GM12891 (cell line): ENCODE data around the gene CCDC51.

Experiments
- POLR2A ChIP-seq: IDR thresholded peaks from 2 replicates; pipeline ENCODE4 v1.6.1; 2011; ENCODE audit warnings: low read depth, low read length, control low read depth
- SPI1 ChIP-seq: IDR thresholded peaks from 2 replicates; pipeline ENCODE4 v1.6.1; 2011; ENCODE audit warnings: low read depth, low read length, control low read depth
- TAF1 ChIP-seq: IDR thresholded peaks from 2 replicates; pipeline ENCODE4 v1.6.1; 2011; ENCODE audit warnings: low read depth, low read length, control low read depth

- TF ChIP-seq POLR2A (no peak), TAF1 (no peak), SPI1 (no peak)
Observed at GRCh38 chr3:48402907-48403306, 37.0 kb downstream of the CCDC51 start.
